H1 (cell line): ENCODE results near the gene SLC24A3. TPM values are rescaled to one million over a fixed set of nuclear protein-coding genes. Genes with fewer than 3 reads are reported as not detected.

Source experiments
- CTCF ChIA-PET: fragments of 300-600 bp; sonication (Branson Sonifier 250); formaldehyde crosslinking; loops from one replicate; lab custom pipeline; 2021; ENCODE audit not compliant: partially characterized antibody; lab: Charles Lee
- POLR2A ChIA-PET: fragments of 300-600 bp; sonication (Branson Sonifier 250); formaldehyde crosslinking; loops from one replicate; lab custom pipeline; 2021; ENCODE audit warnings: inconsistent platforms; ENCODE audit not compliant: partially characterized antibody; lab: Charles Lee
- DNase-seq, 2 experiments: peaks; one replicate each; pipeline versions ENCODE4 v3.0.0 to v3.0.0-alpha.2; 2010 to 2022; ENCODE audit warnings: low spot score in 2 of 2, low read depth in 1 of 2, mixed read lengths in 1 of 2
- FAIRE-seq: peaks from 2 replicates; lab custom pipeline; 2011; peaks lifted over from hg19 to GRCh38; lab: Jason Lieb, UNC
- H2AFZ ChIP-seq: 2 replicates; pipeline ENCODE4 v1.8.1; 2012; ENCODE audit warnings: low read length, inconsistent platforms
- H2AK5ac ChIP-seq: 2 replicates; pipeline ENCODE4 v1.6.1; 2013; ENCODE audit warnings: low read depth, low read length
- H2BK120ac ChIP-seq: replicated peaks from 2 replicates; pipeline ENCODE3; 2013; ENCODE audit warnings: low read depth, low read length, inconsistent platforms
- H2BK12ac ChIP-seq: 2 replicates; pipeline ENCODE4 v1.6.1; 2013; ENCODE audit warnings: low read depth, low read length
- H2BK15ac ChIP-seq: 2 replicates; pipeline ENCODE4 v1.6.1; 2013; ENCODE audit warnings: low read length
- H2BK20ac ChIP-seq: 2 replicates; pipeline ENCODE4 v1.6.1; 2013; ENCODE audit warnings: low read length
- H2BK5ac ChIP-seq: 2 replicates; pipeline ENCODE4 v1.6.1; 2013; ENCODE audit warnings: low read depth, low read length
- H3K14ac ChIP-seq: 2 replicates; pipeline ENCODE4 v1.6.1; 2013; ENCODE audit warnings: inconsistent platforms; ENCODE audit not compliant: insufficient read length
- H3K18ac ChIP-seq: 2 replicates; pipeline ENCODE4 v1.6.1; 2013; ENCODE audit warnings: low read length; ENCODE audit errors: extremely low read depth
- H3K23ac ChIP-seq: 2 replicates; pipeline ENCODE4 v1.6.1; 2013; ENCODE audit warnings: inconsistent platforms; ENCODE audit not compliant: insufficient read length
- H3K23me2 ChIP-seq: 2 replicates; pipeline ENCODE4 v1.6.1; 2013; ENCODE audit warnings: low read depth, low read length
- H3K27ac ChIP-seq: 2 replicates; pipeline ENCODE4 v1.6.1; 2011; ENCODE audit warnings: low read depth, low read length, inconsistent platforms
- H3K27me3 ChIP-seq, 4 experiments: replicated peaks in 1 of 4; 1 replicate in 1 of 4; 2 replicates in 3 of 4; pipeline versions ENCODE4 v1.6.1 to v1.8.1; 2011 to 2013; ENCODE audit warnings: low read length in 3 of 4, mild to moderate bottlenecking in 3 of 4, inconsistent platforms in 2 of 4, mixed read lengths in 2 of 4, moderate library complexity in 1 of 4; ENCODE audit not compliant: control insufficient read depth in 3 of 4, insufficient read depth in 3 of 4; ENCODE audit errors: extremely low read depth in 1 of 4
- H3K36me3 ChIP-seq, 4 experiments: 2 replicates each; pipeline versions ENCODE4 v1.6.1 to v1.8.1; 2011 to 2013; ENCODE audit warnings: mild to moderate bottlenecking in 4 of 4, low read length in 3 of 4, moderate library complexity in 2 of 4, control low read depth in 1 of 4, inconsistent platforms in 1 of 4; ENCODE audit not compliant: insufficient read depth in 4 of 4, control insufficient read depth in 2 of 4
- H3K4ac ChIP-seq: replicated peaks from 2 replicates; pipeline ENCODE3; 2013; ENCODE audit warnings: low read length, low read depth, mixed read lengths, inconsistent platforms; ENCODE audit not compliant: insufficient read length
- H3K4me1 ChIP-seq, 4 experiments: replicated peaks in 1 of 4; 1 replicate in 1 of 4; 2 replicates in 3 of 4; pipeline versions ENCODE4 v1.6.1 to v1.8.1; 2011 to 2013; ENCODE audit warnings: low read length in 3 of 4, inconsistent platforms in 2 of 4, mixed read lengths in 1 of 4; ENCODE audit not compliant: insufficient read depth in 4 of 4, control insufficient read depth in 3 of 4
- H3K4me2 ChIP-seq, 2 experiments: 2 replicates each; pipeline versions ENCODE4 v1.6.1 to v1.8.1; 2011 to 2013; ENCODE audit warnings: low read depth in 2 of 2, low read length in 2 of 2, control low read depth in 1 of 2, inconsistent platforms in 1 of 2, mild to moderate bottlenecking in 1 of 2; ENCODE audit not compliant: insufficient read depth in 1 of 2
- H3K4me3 ChIP-seq, 4 experiments: fragments of 200-600, 300-600 bp in 1 of 4; sonication (generic), shearing (Covaris generic), sonication (Bioruptor Twin) in 1 of 4; 2 replicates each; pipeline versions ENCODE4 v1.5.1 to v1.8.1; 2011 to 2016; ENCODE audit warnings: low read length in 4 of 4, low read depth in 3 of 4, control low read depth in 2 of 4, inconsistent platforms in 2 of 4, mild to moderate bottlenecking in 2 of 4, mixed read lengths in 1 of 4, moderate library complexity in 1 of 4; ENCODE audit not compliant: insufficient read depth in 2 of 4; ENCODE audit errors: extremely low read depth in 1 of 4
- H3K56ac ChIP-seq: replicated peaks from 2 replicates; pipeline ENCODE3; 2013; ENCODE audit warnings: low read depth, mild to moderate bottlenecking, mixed read lengths, low read length, inconsistent platforms; ENCODE audit not compliant: insufficient read length
- H3K79me1 ChIP-seq: 2 replicates; pipeline ENCODE4 v1.6.1; 2013; ENCODE audit warnings: low read depth, low read length, control low read depth
- H3K79me2 ChIP-seq, 2 experiments: 2 replicates each; pipeline versions ENCODE4 v1.6.1 to v1.8.1; 2012 to 2013; ENCODE audit warnings: low read length in 2 of 2, mild to moderate bottlenecking in 2 of 2, inconsistent platforms in 1 of 2; ENCODE audit not compliant: insufficient read depth in 2 of 2, control insufficient read depth in 1 of 2
- H3K9ac ChIP-seq, 4 experiments: replicated peaks in 1 of 4; 1 replicate in 1 of 4; 2 replicates in 3 of 4; pipeline versions ENCODE4 v1.6.1 to v1.8.1; 2011 to 2013; ENCODE audit warnings: low read depth in 3 of 4, low read length in 3 of 4, control low read depth in 2 of 4, mild to moderate bottlenecking in 2 of 4, moderate library complexity in 2 of 4, inconsistent platforms in 1 of 4; ENCODE audit errors: extremely low read depth in 1 of 4
- H3K9me3 ChIP-seq, 2 experiments: 2 replicates each; pipeline versions ENCODE4 v1.6.1 to v1.8.1; 2012 to 2013; ENCODE audit warnings: mild to moderate bottlenecking in 2 of 2, moderate library complexity in 2 of 2, control low read depth in 1 of 2, inconsistent platforms in 1 of 2, low read depth in 1 of 2, low read length in 1 of 2, mixed read lengths in 1 of 2; ENCODE audit not compliant: insufficient read depth in 2 of 2
- H4K20me1 ChIP-seq, 2 experiments: replicated peaks in 1 of 2; 2 replicates each; pipeline versions ENCODE3 to v1.8.1; 2011 to 2013; ENCODE audit warnings: inconsistent platforms in 2 of 2, low read length in 2 of 2, mild to moderate bottlenecking in 1 of 2; ENCODE audit not compliant: insufficient read depth in 2 of 2, control insufficient read depth in 1 of 2
- H4K5ac ChIP-seq: 2 replicates; pipeline ENCODE4 v1.6.1; 2013; ENCODE audit warnings: low read length, low read depth, mixed read lengths, inconsistent platforms; ENCODE audit not compliant: insufficient read length
- H4K8ac ChIP-seq: 2 replicates; pipeline ENCODE4 v1.8.0; 2013; ENCODE audit warnings: mild to moderate bottlenecking, moderate library complexity, low read length, inconsistent platforms; ENCODE audit not compliant: insufficient read depth; ENCODE audit errors: extremely low read depth
- H4K91ac ChIP-seq: replicated peaks from 2 replicates; pipeline ENCODE3; 2013; ENCODE audit warnings: low read length, mixed read lengths, inconsistent platforms; ENCODE audit not compliant: insufficient read length
- BACH1 ChIP-seq: IDR thresholded peaks from 2 replicates; pipeline ENCODE4 v1.6.1; 2012; ENCODE audit warnings: low read length, improper control_type of control experiment
- CEBPB ChIP-seq: IDR thresholded peaks from 2 replicates; pipeline ENCODE4 v1.6.1; 2012; ENCODE audit warnings: low read depth, low read length
- CHD2 ChIP-seq: IDR thresholded peaks from 2 replicates; pipeline ENCODE4 v1.6.1; 2012; ENCODE audit warnings: low read length, improper control_type of control experiment
- CREB1 ChIP-seq: IDR thresholded peaks from 2 replicates; pipeline ENCODE4 v1.6.1; 2012; ENCODE audit warnings: inconsistent platforms
- EP300 ChIP-seq, 2 experiments: IDR thresholded peaks; 1 replicate in 1 of 2; 2 replicates in 1 of 2; pipeline ENCODE4 v1.6.1; 2011 to 2012; ENCODE audit warnings: low read depth in 2 of 2, low read length in 2 of 2, mild to moderate bottlenecking in 2 of 2, borderline replicate concordance in 1 of 2, inconsistent platforms in 1 of 2, moderate library complexity in 1 of 2
- EZH2 ChIP-seq: fragments of 200-600 bp; sonication (generic); IDR thresholded peaks from 2 replicates; pipeline ENCODE4 v1.7.1; 2012; ENCODE audit warnings: low read depth, mild to moderate bottlenecking, moderate library complexity, low read length, inconsistent platforms; ENCODE audit not compliant: severe bottlenecking
- FOSL1 ChIP-seq: IDR thresholded peaks from 2 replicates; pipeline ENCODE4 v1.6.1; 2011; ENCODE audit warnings: mild to moderate bottlenecking, low read depth, low read length, moderate library complexity; ENCODE audit not compliant: insufficient read depth
- GTF2F1 ChIP-seq: IDR thresholded peaks from 2 replicates; pipeline ENCODE4 v1.6.1; 2012; ENCODE audit warnings: low read depth, low read length, improper control_type of control experiment, borderline replicate concordance
- JUN ChIP-seq: IDR thresholded peaks from 2 replicates; pipeline ENCODE4 v1.6.1; 2011; ENCODE audit warnings: low read depth, mild to moderate bottlenecking, improper control_type of control experiment, low read length
- JUND ChIP-seq: IDR thresholded peaks from 2 replicates; pipeline ENCODE4 v1.6.1; 2011; ENCODE audit warnings: mild to moderate bottlenecking, improper control_type of control experiment, low read length
- NANOG ChIP-seq: IDR thresholded peaks from 2 replicates; pipeline ENCODE4 v1.6.1; 2011; ENCODE audit warnings: low read length, low read depth, mild to moderate bottlenecking, inconsistent platforms; ENCODE audit not compliant: insufficient read depth, poor library complexity, severe bottlenecking
- RAD21 ChIP-seq, 2 experiments: IDR thresholded peaks in 1 of 2; conservative IDR thresholded peaks in 1 of 2; 2 replicates each; pipeline ENCODE4 v1.6.1; 2011; ENCODE audit warnings: low read depth in 2 of 2, low read length in 2 of 2, improper control_type of control experiment in 1 of 2, inconsistent platforms in 1 of 2, mild to moderate bottlenecking in 1 of 2, moderate library complexity in 1 of 2
- SAP30 ChIP-seq: fragments of 300-600 bp; sonication (generic); IDR thresholded peaks from 2 replicates; pipeline ENCODE4 v1.7.1; 2012; ENCODE audit warnings: low read length, moderate library complexity, mild to moderate bottlenecking, inconsistent platforms; ENCODE audit not compliant: insufficient read depth, insufficient replicate concordance
- SP4 ChIP-seq: IDR thresholded peaks from 2 replicates; pipeline ENCODE4 v1.6.1; 2012; ENCODE audit warnings: low read length, inconsistent platforms
- TCF12 ChIP-seq: IDR thresholded peaks from 2 replicates; pipeline ENCODE4 v1.6.1; 2011; ENCODE audit warnings: low read depth, mild to moderate bottlenecking, low read length
- WGBS, 2 experiments: shearing (Covaris generic) in 1 of 2; methylation state at CpG; one replicate each; pipeline versions ENCODE4 v1.1.6 to v1.1.7; 2013 to 2015; ENCODE audit warnings: low lambda C conversion rate in 2 of 2, mixed read lengths in 2 of 2, inconsistent platforms in 1 of 2, low coverage in 1 of 2, missing lambda C conversion rate in 1 of 2; ENCODE audit not compliant: insufficient replicate concordance in 2 of 2, insufficient coverage in 1 of 2, insufficient read length in 1 of 2; ENCODE audit errors: extremely low coverage in 1 of 2, missing lambda C conversion rate in 1 of 2; 5-methylcytosine and 5-hydroxymethylcytosine counted together
- polyA plus RNA-seq, 7 experiments: library from polyadenylated mRNA; depleted of rRNA in 3 of 7; stranded (reverse) in 5 of 7; unstranded in 2 of 7; fragments of >200 nt in 5 of 7; fragments of 200-250 nt in 2 of 7; gene quantifications; 1 replicate in 5 of 7; 2 replicates in 1 of 7; 4 replicates in 1 of 7; pipeline versions ENCODE4 v1.2.1 to v1.2.3, GENCODE V29; 2011 to 2013; ENCODE audit warnings: missing spikeins in 2 of 7, mixed read lengths in 2 of 7
- total RNA-seq: library from RNA; stranded (reverse); fragmentation: NEBNext Ultra II Directional; extraction: Animal tissue kit (Norgen Biotek cat#: 25700); gene quantifications from 2 replicates; pipeline ENCODE4 v1.2.1, GENCODE V29; 2021

Gene SLC24A3
- total and polyA plus RNA-seq, 2 of the 8 experiments (the other 6 are each of a cell fraction or from before 2014, with no cell fraction given): 4.5 to 6.3 TPM

DNA sequence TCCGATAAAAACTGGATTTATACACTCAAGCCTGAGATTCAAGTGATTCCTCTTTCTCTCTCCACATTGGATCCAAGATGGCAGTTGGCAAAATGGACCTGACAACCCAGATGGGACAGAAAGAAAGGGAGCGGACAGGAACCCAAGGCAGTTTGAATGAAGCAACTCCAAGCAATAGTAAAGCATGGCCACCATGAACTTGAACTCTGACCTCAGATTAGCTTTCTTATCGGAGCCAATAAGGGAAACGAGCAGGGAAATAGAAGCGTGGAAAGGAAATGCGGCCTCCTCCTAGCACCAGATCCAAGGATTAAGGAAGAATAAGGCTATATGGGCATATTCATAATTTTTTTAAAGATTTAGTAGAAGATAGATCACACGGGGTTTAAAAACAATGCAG lies 332.2 kb downstream of the SLC24A3 start:
- H3K36me3 ChIP-seq: no peaks in the 10 kb centered on the region
- no peak overlapping the region for H2BK120ac ChIP-seq
- H2BK20ac ChIP-seq: no peak overlapping the region
- H3K18ac ChIP-seq: no peak overlapping the region
- H3K79me1 ChIP-seq: no peaks in the 10 kb centered on the region
- no peak overlapping the region for H3K14ac ChIP-seq
- H3K9ac ChIP-seq: no peak overlapping the region
- no peak overlapping the region for H3K4me2 ChIP-seq
- H3K23ac ChIP-seq: no peak overlapping the region
- no peaks in the 10 kb centered on the region for H4K20me1 ChIP-seq
- ChIA-PET POLR2A (no interaction called here), CTCF (interaction anchor here (0.8 to 1.3 kb wide), 3 partner anchors 30 to 858 kb away, joined by 3 read pairs; no protein-coding TSS in a partner anchor)
- no peaks in the 10 kb centered on the region for H3K27me3 ChIP-seq
- H3K56ac ChIP-seq: no peak overlapping the region
- no peak overlapping the region for H4K8ac ChIP-seq
- H2AFZ ChIP-seq: no peak overlapping the region
- H3K4ac ChIP-seq: no peak overlapping the region
- no peaks in the 10 kb centered on the region for H3K9me3 ChIP-seq
- H4K5ac ChIP-seq: no peak overlapping the region
- no peaks in the 10 kb centered on the region for H3K23me2 ChIP-seq
- H3K4me3 ChIP-seq: no peak overlapping the region
- H2BK12ac ChIP-seq: no peak overlapping the region
- H2BK15ac ChIP-seq: no peak overlapping the region
- H2AK5ac ChIP-seq: no peak overlapping the region
- FAIRE-seq: no peak
- TF ChIP-seq SP4 (no peak), CHD2 (no peak), FOSL1 (no peak), GTF2F1 (no peak), SAP30 (no peak), NANOG (no peak), BACH1 (no peak), EP300 (IDR thresholded peaks at IDR 0.05; ENCODE audit: borderline replicate concordance in 1 of 2, low read depth in 2 of 2, low read length in 2 of 2) (no peak), EZH2 (no peak), JUN (no peak), JUND (no peak), TCF12 (no peak), CEBPB (no peak), RAD21 (IDR thresholded peaks at IDR 0.05 in 1 of 2, conservative IDR thresholded peaks at IDR 0.05 in 1 of 2; ENCODE audit: low read depth in 2 of 2, low read length in 2 of 2) (no peak), CREB1 (no peak)
- no peaks in the 10 kb centered on the region for H3K79me2 ChIP-seq
- WGBS, 2 experiments: 84% methylated on average over 7 of the region's 7 CpGs; no CpG with 5 or more reads in 1 of the 2 experiments
- H4K91ac ChIP-seq: no peak overlapping the region
- H3K4me1 ChIP-seq: peaks cover 0 to 2% (median 1%) of the 10 kb centered on the region in 4 experiments; a peak in 3 of 7 replicates
- H3K27ac ChIP-seq: no peak overlapping the region
- no peak overlapping the region for H2BK5ac ChIP-seq
- DNase-seq: no peak
